Measurements from ENCODE around the gene STMN1. TPM values are rescaled to one million over a fixed set of nuclear protein-coding genes. Genes with fewer than 3 reads are reported as not detected.
A peak's percentile ranks its signal among the peaks of the same experiment; 100 is the strongest.

The STMN1 gene
- total RNA-seq, 2 experiments from 2014 or later = 487 to 493 TPM

DNA sequence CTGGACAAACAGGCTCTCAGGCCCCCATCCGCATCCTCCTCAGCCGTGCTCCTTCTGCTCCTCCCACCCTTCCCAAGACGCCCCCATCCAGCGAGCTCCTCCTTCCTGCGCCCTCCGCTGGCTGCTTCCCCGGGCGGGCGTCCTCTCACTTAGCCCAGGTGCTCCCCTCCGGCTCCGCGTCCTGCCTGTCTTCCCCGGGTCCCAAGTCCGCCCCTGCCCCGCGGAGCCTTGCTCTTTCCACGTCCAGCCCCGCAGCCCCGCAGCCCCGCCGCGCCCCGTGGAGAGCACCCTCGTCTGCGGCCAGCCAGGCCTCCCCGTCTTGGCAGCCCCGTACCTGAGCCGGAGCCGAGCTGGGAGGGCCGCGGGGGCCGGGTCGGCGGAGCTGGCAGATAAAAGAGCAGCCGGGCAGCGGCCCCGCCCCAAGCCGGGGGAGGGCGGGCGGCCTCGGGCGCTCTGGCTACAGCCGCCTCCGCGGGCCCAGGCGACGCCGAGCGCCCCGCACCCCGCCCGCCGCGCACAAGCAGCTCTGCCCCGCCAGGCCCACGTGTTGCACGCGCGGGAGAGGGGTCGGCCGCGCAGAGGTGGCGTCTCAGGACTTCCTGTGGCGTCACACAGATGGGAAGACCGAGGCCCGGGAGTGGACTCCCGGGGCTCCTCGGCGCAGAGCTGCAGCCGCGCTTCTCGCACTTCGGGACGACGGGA, 30.9 kb downstream of the STMN1 start, which contains the start of gene PAQR7:
TSS of gene PAQR7 (minus strand) at position 555 of the 702 bp plus-strand sequence. CDS start 11,869 bp downstream, outside the sequence.
- Mint-ChIP-seq H3K4me3 (peak within 1 kb of the TSS; percentile 88), H3K27ac (peak within 1 kb of the TSS; percentile 81), H3K36me3 (ENCODE audit: low read depth) (no peaks in the 10 kb centered on the region), H3K9me3 (no peaks in the 10 kb centered on the region), H3K27me3 (peaks cover 4% of the 10 kb centered on the region), H3K4me1 (ENCODE audit: low read depth) (peaks cover 5% of the 10 kb centered on the region)
- ATAC-seq = peak; percentile 88
- DNase-seq = peak; percentile 77
- TF ChIP-seq, protein P1, sequence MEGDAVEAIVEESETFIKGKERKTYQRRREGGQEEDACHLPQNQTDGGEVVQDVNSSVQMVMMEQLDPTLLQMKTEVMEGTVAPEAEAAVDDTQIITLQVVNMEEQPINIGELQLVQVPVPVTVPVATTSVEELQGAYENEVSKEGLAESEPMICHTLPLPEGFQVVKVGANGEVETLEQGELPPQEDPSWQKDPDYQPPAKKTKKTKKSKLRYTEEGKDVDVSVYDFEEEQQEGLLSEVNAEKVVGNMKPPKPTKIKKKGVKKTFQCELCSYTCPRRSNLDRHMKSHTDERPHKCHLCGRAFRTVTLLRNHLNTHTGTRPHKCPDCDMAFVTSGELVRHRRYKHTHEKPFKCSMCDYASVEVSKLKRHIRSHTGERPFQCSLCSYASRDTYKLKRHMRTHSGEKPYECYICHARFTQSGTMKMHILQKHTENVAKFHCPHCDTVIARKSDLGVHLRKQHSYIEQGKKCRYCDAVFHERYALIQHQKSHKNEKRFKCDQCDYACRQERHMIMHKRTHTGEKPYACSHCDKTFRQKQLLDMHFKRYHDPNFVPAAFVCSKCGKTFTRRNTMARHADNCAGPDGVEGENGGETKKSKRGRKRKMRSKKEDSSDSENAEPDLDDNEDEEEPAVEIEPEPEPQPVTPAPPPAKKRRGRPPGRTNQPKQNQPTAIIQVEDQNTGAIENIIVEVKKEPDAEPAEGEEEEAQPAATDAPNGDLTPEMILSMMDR (IDR thresholded peaks at IDR 0.05) = no peak
- CTCF ChIA-PET = interaction anchor here (0.7 to 3.4 kb wide), 6 partner anchors 9 to 122 kb away, joined by 3 to 30 read pairs (median 3); partner anchors contain the start of gene PAFAH2
- POLR2A ChIA-PET = interaction anchor here (0.7 to 2.4 kb wide), 16 partner anchors 11 to 642 kb away, joined by 3 to 13 read pairs (median 3); partner anchors contain the start of gene STMN1
- intact Hi-C loops (cut with micrococcal nuclease) = no loop called here

DNA sequence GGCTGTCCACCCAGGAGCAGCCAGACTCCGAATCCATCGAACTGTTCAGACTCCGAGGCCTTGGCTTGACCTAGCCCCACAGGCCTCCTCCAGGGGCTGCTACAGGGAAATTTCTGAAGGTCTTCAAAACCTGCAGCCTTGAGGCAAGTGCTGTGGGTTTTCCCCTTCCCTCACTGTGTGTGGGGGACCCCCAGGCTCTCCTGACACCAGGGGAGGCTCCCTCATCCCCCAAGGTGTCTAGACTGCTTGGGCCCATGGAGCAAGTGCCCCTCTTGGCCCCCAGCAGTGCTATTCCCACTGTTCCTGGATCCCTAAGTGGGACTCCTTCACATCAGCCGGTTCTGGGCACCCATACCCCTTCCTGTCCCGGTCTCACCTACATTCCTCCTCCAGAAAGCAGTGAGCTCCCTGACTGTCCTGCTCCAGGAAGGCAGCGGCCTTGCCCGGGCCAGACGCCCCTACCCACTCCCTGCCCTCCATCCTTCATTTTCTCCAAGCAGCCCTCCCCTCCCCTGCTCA, 31.5 kb downstream of the STMN1 start:
- intact Hi-C loops (cut with micrococcal nuclease) = no loop called here
- Mint-ChIP-seq H3K36me3 (ENCODE audit: low read depth) (no peaks in the 10 kb centered on the region), H3K27ac (peak overlapping the region; percentile 81), H3K9me3 (no peaks in the 10 kb centered on the region), H3K27me3 (peaks cover 4% of the 10 kb centered on the region), H3K4me3 (peak overlapping the region; percentile 88), H3K4me1 (ENCODE audit: low read depth) (peaks cover 5% of the 10 kb centered on the region)
- TF ChIP-seq, protein P1 (IDR thresholded peaks at IDR 0.05) = no peak
- ChIA-PET CTCF (interaction anchor here (0.7 to 3.4 kb wide), 6 partner anchors 9 to 122 kb away, joined by 3 to 30 read pairs (median 3); partner anchors contain the start of gene PAFAH2), POLR2A (interaction anchor here (0.8 to 2.4 kb wide), 12 partner anchors 11 to 642 kb away, joined by 3 to 13 read pairs (median 3); partner anchors contain the start of gene STMN1)
- ATAC-seq (peak; percentile 21), DNase-seq (peak; percentile 27)

DNA sequence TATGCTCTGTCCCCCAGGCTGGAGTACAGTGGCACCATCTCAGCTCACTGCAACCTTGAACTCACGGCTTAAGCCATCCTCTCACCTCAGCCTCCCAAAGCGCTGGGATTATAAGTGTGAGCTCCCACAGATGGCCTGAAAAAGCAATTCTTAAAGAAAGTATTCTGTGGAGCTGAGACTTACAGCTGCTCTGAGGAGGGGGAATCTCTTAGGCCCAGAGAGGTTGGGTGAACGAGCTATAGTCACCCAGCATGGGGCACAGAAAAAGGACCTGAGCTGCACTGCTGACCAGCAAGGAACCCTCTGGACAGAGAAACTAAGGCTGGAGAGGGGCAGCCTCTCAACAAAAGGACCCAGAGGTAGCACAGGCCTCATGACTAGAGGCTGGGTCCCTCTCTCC, 32.0 kb downstream of the STMN1 start:
- Mint-ChIP-seq H3K4me1 (ENCODE audit: low read depth) (peaks cover 5% of the 10 kb centered on the region), H3K27me3 (peaks cover 4% of the 10 kb centered on the region), H3K9me3 (no peaks in the 10 kb centered on the region), H3K27ac (no peak overlapping the region), H3K36me3 (ENCODE audit: low read depth) (no peaks in the 10 kb centered on the region), H3K4me3 (peak overlapping the region; percentile 88)
- ATAC-seq = no peak
- CTCF ChIA-PET = interaction anchor here (1.4 to 3.4 kb wide), 3 partner anchors 13 to 123 kb away, joined by 3 to 30 read pairs (median 14); partner anchors contain the start of gene PAFAH2
- no peak for DNase-seq
- intact Hi-C loops (cut with micrococcal nuclease) = no loop called here
- TF ChIP-seq, protein P1 (IDR thresholded peaks at IDR 0.05) = no peak
- POLR2A ChIA-PET = interaction anchor here (0.8 to 2.4 kb wide), 7 partner anchors 12 to 125 kb away, joined by 3 to 13 read pairs (median 3); partner anchors contain the start of gene STMN1

DNA sequence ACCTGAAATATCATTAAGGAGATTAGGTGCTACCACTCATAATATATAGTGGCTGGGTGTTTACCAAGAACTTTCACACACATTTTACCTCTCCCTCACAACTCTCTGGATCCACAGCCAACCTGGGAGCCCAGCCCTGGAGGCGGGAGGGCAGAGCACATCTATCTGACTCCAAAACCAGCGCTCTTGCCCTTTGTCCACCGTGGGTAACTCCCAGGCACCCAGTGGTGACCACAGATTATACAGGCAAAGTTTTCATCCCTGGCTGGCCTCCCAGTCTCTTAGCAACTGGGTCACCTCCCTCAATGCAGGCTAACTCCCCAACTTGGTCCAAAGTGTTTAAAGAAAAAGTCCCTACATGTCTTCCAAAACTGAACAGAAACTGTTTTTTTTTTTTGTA, 33.1 kb downstream of the STMN1 start:
- intact Hi-C loops (cut with micrococcal nuclease) = no loop called here
- Mint-ChIP-seq H3K27me3 (peaks cover 4% of the 10 kb centered on the region), H3K9me3 (no peaks in the 10 kb centered on the region), H3K27ac (no peak overlapping the region), H3K4me3 (no peak overlapping the region), H3K36me3 (ENCODE audit: low read depth) (no peaks in the 10 kb centered on the region), H3K4me1 (ENCODE audit: low read depth) (peaks cover 5% of the 10 kb centered on the region)
- TF ChIP-seq, protein P1 (IDR thresholded peaks at IDR 0.05) = no peak
- ChIA-PET POLR2A (no interaction called here), CTCF (no interaction called here)
- ATAC-seq = no peak
- no peak for DNase-seq

DNA sequence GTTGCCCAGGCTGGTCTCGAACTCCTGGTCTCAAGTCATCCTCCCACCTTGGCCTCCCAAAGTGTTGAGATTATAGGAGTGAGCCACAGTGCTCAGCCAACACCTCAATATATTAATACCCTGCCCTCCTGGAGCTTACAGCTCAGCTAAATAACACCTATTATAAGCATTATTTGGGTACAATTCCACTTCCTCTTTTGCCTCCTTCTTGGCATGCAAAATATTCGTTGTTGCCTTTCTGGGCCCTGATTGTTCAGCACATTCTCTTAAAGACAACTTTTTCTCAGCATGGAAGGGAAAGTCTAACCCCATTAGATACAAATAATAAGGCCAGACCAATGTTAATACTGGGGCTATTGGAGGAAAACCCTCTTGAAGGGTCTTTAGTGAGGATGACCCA, 33.5 kb downstream of the STMN1 start:
- TF ChIP-seq, protein P1 (IDR thresholded peaks at IDR 0.05) = no peak
- ChIA-PET CTCF (no interaction called here), POLR2A (interaction anchor here (1.3 kb wide), 1 partner anchor 11 kb away, joined by 3 read pairs; no protein-coding TSS in a partner anchor)
- H3K4me3 Mint-ChIP-seq = no peak overlapping the region
- peaks cover 4% of the 10 kb centered on the region for H3K27me3 Mint-ChIP-seq
- intact Hi-C loops (cut with micrococcal nuclease) = no loop called here
- no peak overlapping the region for H3K27ac Mint-ChIP-seq
- DNase-seq (no peak), ATAC-seq (no peak)
- peaks cover 5% of the 10 kb centered on the region for H3K4me1 Mint-ChIP-seq (ENCODE audit: low read depth)
- no peaks in the 10 kb centered on the region for H3K9me3 Mint-ChIP-seq
- H3K36me3 Mint-ChIP-seq (ENCODE audit: low read depth) = no peaks in the 10 kb centered on the region

Data from activated CD8-positive, alpha-beta T cell treated with anti-CD3 and anti-CD28 coated beads for 36 hours (primary cell).